Stomach (tissue), 9 donors: Measurements from ENCODE around the gene SEMA4B. TPM values are rescaled to one million over a fixed set of nuclear protein-coding genes. Genes with fewer than 3 reads are reported as not detected.

Experiments used
- DNase-seq, 2 donors: peaks; one replicate each; pipeline versions ENCODE4 v3.0.0 to v3.0.0-alpha.2; 2013 to 2019
- H3K27ac ChIP-seq, 5 donors: fragments of 200-600 bp in 4 of 5; sonication (generic) in 4 of 5; one replicate each; pipeline ENCODE4 v1.5.1; 2013 to 2019; ENCODE audit warnings: mild to moderate bottlenecking in 1 of 5, moderate library complexity in 1 of 5
- H3K27me3 ChIP-seq, 3 donors: fragments of 200-600 bp; sonication (generic); one replicate each; pipeline ENCODE4 v1.5.1; 2017 to 2019; ENCODE audit warnings: mixed run types in 1 of 3
- H3K36me3 ChIP-seq, 4 donors: fragments of 200-600 bp; sonication (generic); 1 replicate in 3 of 4; 2 replicates in 1 of 4; pipeline ENCODE4 v1.5.1; 2016 to 2019
- H3K4me1 ChIP-seq, 4 donors: fragments of 200-600 bp; sonication (generic); one replicate each; pipeline ENCODE4 v1.5.1; 2016 to 2019
- H3K4me3 ChIP-seq, 4 donors: fragments of 200-600 bp; sonication (generic) in 3 of 4; one replicate each; pipeline ENCODE4 v1.5.1; 2016 to 2019; ENCODE audit warnings: mild to moderate bottlenecking in 1 of 4
- H3K9me3 ChIP-seq, 4 donors: fragments of 200-600 bp; sonication (generic); one replicate each; pipeline ENCODE4 v1.5.1; 2016 to 2019
- CTCF ChIP-seq, 7 experiments: fragments of 450-650 bp in 4 of 7; fragments of 200-600 bp in 3 of 7; sonication (generic) in 3 of 7; IDR thresholded peaks; one replicate each; pipeline ENCODE4 v1.5.1; 2016 to 2019; ENCODE audit warnings: antibody characterized with exemption in 7 of 7, control low read depth in 2 of 7, mild to moderate bottlenecking in 1 of 7
- EP300 ChIP-seq: sonication (generic); formaldehyde crosslinking; IDR thresholded peaks from one replicate; pipeline ENCODE4 v1.6.1; 2017; ENCODE audit warnings: antibody characterized with exemption
- POLR2A ChIP-seq, 4 donors: fragments of 450-650 bp; IDR thresholded peaks; one replicate each; pipeline ENCODE4 v1.6.1; 2016; ENCODE audit warnings: antibody characterized with exemption in 4 of 4, control low read depth in 2 of 4, mild to moderate bottlenecking in 1 of 4, moderate library complexity in 1 of 4
- POLR2AphosphoS5 ChIP-seq, 3 donors: sonication (generic); formaldehyde crosslinking; IDR thresholded peaks; one replicate each; pipeline ENCODE4 v1.6.1; 2016; ENCODE audit warnings: antibody characterized with exemption in 3 of 3
- WGBS, 5 donors: extraction: QIAGEN DNeasy Blood & Tissue Kit in 3 of 5; methylation state at CpG; one replicate each; pipeline versions ENCODE4 v1.1.5 to v1.1.7; 2013 to 2018; 5-methylcytosine and 5-hydroxymethylcytosine counted together
- intact Hi-C: fragments of 100-400 bp; cut with DNase I; formaldehyde crosslinking; loops from one replicate; pipeline ENCODE4 v1.15.1; 2023; ENCODE audit warnings: low total_unique reads
- polyA plus RNA-seq, 3 donors: library from polyadenylated mRNA; stranded (reverse); fragments of 200-250 nt; gene quantifications; one replicate each; pipeline ENCODE4 v1.2.3, GENCODE V29; 2013
- total RNA-seq, 5 donors: library from RNA; depleted of rRNA; stranded (reverse); fragments of >200 nt; gene quantifications; one replicate each; pipeline versions ENCODE4 v1.1.0 to v1.2.3, GENCODE V29; 2014 to 2016
- donor health status: healthy with polysubstance abuse.
- donor health status: Bipolar disorder and iron deficiency.
- donor health status: healthy.

Gene SEMA4B
- total and polyA plus RNA-seq, 8 donors = 11.3 to 199 (median 53.2) TPM

GRCh38 chr15:90231028-90232017 lies 30.2 kb downstream of the SEMA4B start:
- Histone ChIP-seq H3K36me3 (peaks cover 25 to 59% (median 55%) of the 10 kb centered on the region in 4 donors), H3K9me3 (no peaks in the 10 kb centered on the region), H3K27me3 (no peaks in the 10 kb centered on the region), H3K4me3 (peak overlapping the region in 2 of 4 donors; percentile 73 to 95), H3K4me1 (peaks cover 43 to 61% (median 54%) of the 10 kb centered on the region in 4 donors), H3K27ac (peak overlapping the region; percentile 64 to 98 (median 93))
- intact Hi-C loops = no loop called here
- 42 to 50% (median 48%) methylated on average over 20 to 27 of the region's 27 CpGs for WGBS, 5 donors
- peak; percentile 69 to 70 for DNase-seq
- TF ChIP-seq EP300 = no peak
- peak in 1 of 3 donors; percentile 31 for TF ChIP-seq POLR2AphosphoS5 (IDR thresholded peaks at IDR 0.05)

- peak overlapping the region; percentile 86 to 98 (median 93) for H3K27ac ChIP-seq
- H3K27me3 ChIP-seq = no peaks in the 10 kb centered on the region
- peak overlapping the region in 3 of 4 donors; percentile 73 to 95 (median 81) for H3K4me3 ChIP-seq
- WGBS, 5 donors = 69 to 84% (median 73%) methylated on average over 9 to 13 of the region's 13 CpGs
- H3K9me3 ChIP-seq = no peaks in the 10 kb centered on the region
- peaks cover 43 to 61% (median 54%) of the 10 kb centered on the region in 4 donors for H3K4me1 ChIP-seq
- peaks cover 23 to 59% (median 53%) of the 10 kb centered on the region in 4 donors for H3K36me3 ChIP-seq
- no peak for TF ChIP-seq POLR2A (IDR thresholded peaks at IDR 0.05)
- no peak for TF ChIP-seq EP300
- TF ChIP-seq CTCF (IDR thresholded peaks at IDR 0.05) = no peak
- TF ChIP-seq POLR2AphosphoS5 (IDR thresholded peaks at IDR 0.05) = no peak
- DNase-seq = no peak
- intact Hi-C loops = no loop called here
These were observed 31.1 kb downstream of the SEMA4B start for GRCh38 chr15:90232196-90232595.

GRCh38 chr15:90232941-90233386 lies 31.8 kb downstream of the SEMA4B start:
- Histone ChIP-seq H3K27me3 (no peaks in the 10 kb centered on the region), H3K9me3 (no peaks in the 10 kb centered on the region), H3K27ac (peak overlapping the region; percentile 86 to 98 (median 93)), H3K4me3 (peak overlapping the region; percentile 73 to 95 (median 83)), H3K36me3 (peaks cover 21 to 59% (median 53%) of the 10 kb centered on the region in 4 donors), H3K4me1 (peaks cover 43 to 61% (median 54%) of the 10 kb centered on the region in 4 donors)
- 5 to 8% (median 6%) methylated on average over 9 of the region's 9 CpGs for WGBS, 5 donors
- TF ChIP-seq POLR2A (IDR thresholded peaks at IDR 0.05) = no peak
- no peak for TF ChIP-seq EP300
- no peak for TF ChIP-seq POLR2AphosphoS5 (IDR thresholded peaks at IDR 0.05)
- peak in 3 of 7 experiments; percentile 11 to 51 (median 23) for TF ChIP-seq CTCF (IDR thresholded peaks at IDR 0.05)
- intact Hi-C loops = no loop called here
- DNase-seq = no peak

GRCh38 chr15:90233387-90234095 lies 32.4 kb downstream of the SEMA4B start, which contains the start of gene CIB1:
Gene CIB1 (minus strand): TSS chr15:90233941. CDS start chr15:90233885, 56 bp downstream.
- H3K4me3 ChIP-seq = peak within 1 kb of the TSS; percentile 73 to 95 (median 83)
- no peaks in the 10 kb centered on the region for H3K27me3 ChIP-seq
- H3K4me1 ChIP-seq = peaks cover 43 to 59% (median 51%) of the 10 kb centered on the region in 4 donors
- WGBS, 5 donors = 0 to 1% (median 0%) methylated on average over 1 to 63 of the region's 63 CpGs
- peaks cover 21 to 59% (median 53%) of the 10 kb centered on the region in 4 donors for H3K36me3 ChIP-seq
- H3K9me3 ChIP-seq = no peaks in the 10 kb centered on the region
- H3K27ac ChIP-seq = peak within 1 kb of the TSS; percentile 88 to 98 (median 93)
- TF ChIP-seq POLR2A (IDR thresholded peaks at IDR 0.05) (peak in 1 of 4 donors; percentile 59), EP300 (no peak), CTCF (IDR thresholded peaks at IDR 0.05) (peak in 3 of 7 experiments; percentile 4 to 46 (median 23)), POLR2AphosphoS5 (IDR thresholded peaks at IDR 0.05) (peak in 2 of 3 donors; percentile 26 to 61)
- peak; percentile 98 to 99 for DNase-seq
- intact Hi-C loops = no loop called here
